Measurements from ENCODE around the gene CRCP. TPM values are rescaled to one million over a fixed set of nuclear protein-coding genes. Genes with fewer than 3 reads are reported as not detected.
A peak's percentile ranks its signal among the peaks of the same experiment; 100 is the strongest.
"Not testable (repeated sequence)": the region's sequence is repeated elsewhere in the genome, so short reads cannot be mapped to it uniquely, and the experiment has no call there.

CRCP gene
- total RNA-seq, 6 experiments from 2014 or later = 17.2 to 38.0 (median 24.4) TPM

DNA sequence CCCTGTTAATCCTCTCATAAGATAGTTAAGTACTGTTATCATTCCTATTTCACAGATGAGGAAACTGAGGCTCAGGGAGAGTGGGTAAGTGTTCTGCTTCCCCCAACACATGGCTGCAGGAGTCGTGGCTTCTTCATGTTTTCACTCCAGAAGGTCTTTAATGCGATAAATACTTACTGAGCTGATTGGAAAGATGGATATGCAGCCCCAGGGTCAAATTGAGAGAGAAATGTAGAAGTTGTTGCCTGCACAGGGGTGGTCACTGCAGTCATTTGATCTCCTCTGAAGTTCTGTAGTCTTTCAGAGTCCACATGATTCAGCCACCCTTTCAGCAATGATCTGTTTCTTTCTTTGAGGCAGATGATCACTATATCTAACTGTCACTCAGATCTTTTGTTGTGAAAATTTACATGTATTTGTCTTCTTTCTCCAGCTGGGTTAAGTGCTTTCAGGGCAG is 29.3 kb downstream of the CRCP start:
- Histone ChIP-seq H3K36me3 (peaks cover 0 to 2% (median 0%) of the 10 kb centered on the region in 4 donors), H3K4me3 (no peak overlapping the region), H3K27ac (peak overlapping the region; percentile 85 to 98 (median 93)), H3K27me3 (no peaks in the 10 kb centered on the region), H3K4me1 (peaks cover 0 to 58% (median 27%) of the 10 kb centered on the region in 4 donors), H3K9me3 (no peaks in the 10 kb centered on the region)
- DNase-seq (no peak), ATAC-seq (no peak)
- intact Hi-C loops (cut with DNase I) = no loop called here
- TF ChIP-seq CTCF (IDR thresholded peaks at IDR 0.05) = no peak
- no peak for TF ChIP-seq POLR2A (IDR thresholded peaks at IDR 0.05)
- WGBS (ENCODE audit: insufficient coverage, low coverage, low lambda C conversion rate, missing lambda C conversion rate) = 100% methylated on average over 2 of the region's 2 CpGs

GRCh38 chr7:66145400-66146104 is 30.9 kb downstream of the CRCP start:
- Histone ChIP-seq H3K9me3 (no peaks in the 10 kb centered on the region), H3K4me1 (peaks cover 0 to 73% (median 31%) of the 10 kb centered on the region in 4 donors), H3K27ac (peak overlapping the region in 2 of 3 donors; percentile 93 to 98), H3K36me3 (peaks cover 0 to 4% (median 0%) of the 10 kb centered on the region in 4 donors), H3K4me3 (no peak overlapping the region), H3K27me3 (no peaks in the 10 kb centered on the region)
- no peak for DNase-seq
- WGBS (ENCODE audit: insufficient coverage, low coverage, low lambda C conversion rate, missing lambda C conversion rate) = 88% methylated on average over 7 of the region's 17 CpGs
- TF ChIP-seq CTCF (IDR thresholded peaks at IDR 0.05) (no peak), POLR2A (IDR thresholded peaks at IDR 0.05) (no peak)
- no peak for ATAC-seq
- intact Hi-C loops (cut with DNase I) = no loop called here

GRCh38 chr7:66146701-66147100 is 32.1 kb downstream of the CRCP start:
- no peak for TF ChIP-seq CTCF (IDR thresholded peaks at IDR 0.05)
- TF ChIP-seq POLR2A (IDR thresholded peaks at IDR 0.05) = no peak
- H3K27me3 ChIP-seq = no peaks in the 10 kb centered on the region
- DNase-seq (no peak), ATAC-seq (no peak)
- no peak overlapping the region for H3K4me3 ChIP-seq
- H3K9me3 ChIP-seq = no peaks in the 10 kb centered on the region
- intact Hi-C loops (cut with DNase I) = no loop called here
- peaks cover 0 to 4% (median 0%) of the 10 kb centered on the region in 4 donors for H3K36me3 ChIP-seq
- WGBS (ENCODE audit: insufficient coverage, low coverage, low lambda C conversion rate, missing lambda C conversion rate) = 53% methylated on average over 4 of the region's 5 CpGs
- peak overlapping the region; percentile 81 to 98 (median 93) for H3K27ac ChIP-seq
- H3K4me1 ChIP-seq = peaks cover 0 to 78% (median 28%) of the 10 kb centered on the region in 4 donors

- intact Hi-C loops (cut with DNase I); H3K4me3 ChIP-seq; DNase-seq; H3K36me3 ChIP-seq; H3K9me3 ChIP-seq; ATAC-seq; H3K27me3 ChIP-seq: not testable (repeated sequence)
- WGBS (ENCODE audit: insufficient coverage, low coverage, low lambda C conversion rate, missing lambda C conversion rate) = 97% methylated on average over 4 of the region's 4 CpGs
- H3K4me1 ChIP-seq = peaks cover 0 to 78% (median 29%) of the 10 kb centered on the region in 4 donors
- H3K27ac ChIP-seq = peak overlapping the region; percentile 81 to 98 (median 93)
Observed at GRCh38 chr7:66147657-66148056, 33.0 kb downstream of the CRCP start.

GRCh38 chr7:66150471-66150870 is 35.8 kb downstream of the CRCP start:
- ATAC-seq = peak; percentile 54 to 77 (median 64)
- H3K27ac ChIP-seq = peak overlapping the region; percentile 84 to 98 (median 93)
- DNase-seq = peak; percentile 79 to 92 (median 88)

More at GRCh38 chr7:66150471-66150870, 35.8 kb downstream of the CRCP start:
- H3K36me3 ChIP-seq = peaks cover 0 to 23% (median 4%) of the 10 kb centered on the region in 4 donors
- intact Hi-C loops (cut with DNase I) = no loop called here
- TF ChIP-seq POLR2A (IDR thresholded peaks at IDR 0.05) = peak; percentile 55
- TF ChIP-seq CTCF (IDR thresholded peaks at IDR 0.05) = no peak
- H3K4me1 ChIP-seq = peaks cover 0 to 72% (median 25%) of the 10 kb centered on the region in 4 donors
- peak overlapping the region; percentile 1 to 53 (median 30) for H3K4me3 ChIP-seq
- no peaks in the 10 kb centered on the region for H3K9me3 ChIP-seq
- no peaks in the 10 kb centered on the region for H3K27me3 ChIP-seq
- 17% methylated on average over 1 of the region's 3 CpGs for WGBS (ENCODE audit: insufficient coverage, low coverage, low lambda C conversion rate, missing lambda C conversion rate)
